Activated B cell treated with CpG ODN at 0.5 μM for 24 hours (primary cell): ENCODE measurements around the gene GLIPR1L1. TPM values are rescaled to one million over a fixed set of nuclear protein-coding genes. Genes with fewer than 3 reads are reported as not detected.

Experiments
- ATAC-seq: fragments of 200-7000 bp; cut with Tn5 transposase; one replicate; pipeline ENCODE4 v1.10.0; 2021; ENCODE audit warnings: low read depth, mild to moderate bottlenecking, moderate library complexity
- CTCF ChIA-PET: fragments of 350-600 bp; sonication (Branson Sonifier 250); formaldehyde crosslinking; loops from one replicate; lab custom pipeline; 2021; ENCODE audit warnings: antibody characterized with exemption; lab: Charles Lee
- POLR2A ChIA-PET: fragments of 350-600 bp; sonication (Branson Sonifier 250); formaldehyde crosslinking; loops from one replicate; lab custom pipeline; 2021; ENCODE audit warnings: antibody characterized with exemption; lab: Charles Lee
- DNase-seq: peaks from one replicate; pipeline ENCODE4 v3.0.0; 2022
- H3K27ac Mint-ChIP-seq: one replicate; pipeline ENCODE4 v1.8.0; 2020; ENCODE audit warnings: mixed read lengths
- H3K27me3 Mint-ChIP-seq: one replicate; pipeline ENCODE4 v1.8.0; 2021; ENCODE audit warnings: mixed read lengths
- H3K36me3 Mint-ChIP-seq: one replicate; pipeline ENCODE4 v1.8.0; 2021; ENCODE audit warnings: low read depth, mixed read lengths
- H3K4me1 Mint-ChIP-seq: one replicate; pipeline ENCODE4 v1.8.0; 2021; ENCODE audit warnings: mixed read lengths
- H3K4me3 Mint-ChIP-seq: one replicate; pipeline ENCODE4 v1.8.0; 2020; ENCODE audit warnings: mild to moderate bottlenecking, mixed read lengths
- H3K9me3 Mint-ChIP-seq: one replicate; pipeline ENCODE4 v1.8.0; 2020; ENCODE audit warnings: mixed read lengths
- intact Hi-C: fragments of 100-400 bp; cut with micrococcal nuclease; formaldehyde crosslinking; loops from one replicate; pipeline ENCODE4 v1.15.1; 2024
- total RNA-seq: library from RNA; stranded (reverse); gene quantifications from 2 replicates; pipeline ENCODE4 v1.2.3, GENCODE V29; 2022
- TF ChIP-seq, protein P1 (sequence below): fragments of 200-600 bp; IDR thresholded peaks from one replicate; pipeline ENCODE4 v1.8.0; 2022; ENCODE audit warnings: antibody characterized with exemption, mild to moderate bottlenecking

The GLIPR1L1 gene
- total RNA-seq, 1 donor from 2014 or later = not detected

- H3K36me3 Mint-ChIP-seq = no peaks in the 10 kb centered on the region
- TF ChIP-seq, protein P1, sequence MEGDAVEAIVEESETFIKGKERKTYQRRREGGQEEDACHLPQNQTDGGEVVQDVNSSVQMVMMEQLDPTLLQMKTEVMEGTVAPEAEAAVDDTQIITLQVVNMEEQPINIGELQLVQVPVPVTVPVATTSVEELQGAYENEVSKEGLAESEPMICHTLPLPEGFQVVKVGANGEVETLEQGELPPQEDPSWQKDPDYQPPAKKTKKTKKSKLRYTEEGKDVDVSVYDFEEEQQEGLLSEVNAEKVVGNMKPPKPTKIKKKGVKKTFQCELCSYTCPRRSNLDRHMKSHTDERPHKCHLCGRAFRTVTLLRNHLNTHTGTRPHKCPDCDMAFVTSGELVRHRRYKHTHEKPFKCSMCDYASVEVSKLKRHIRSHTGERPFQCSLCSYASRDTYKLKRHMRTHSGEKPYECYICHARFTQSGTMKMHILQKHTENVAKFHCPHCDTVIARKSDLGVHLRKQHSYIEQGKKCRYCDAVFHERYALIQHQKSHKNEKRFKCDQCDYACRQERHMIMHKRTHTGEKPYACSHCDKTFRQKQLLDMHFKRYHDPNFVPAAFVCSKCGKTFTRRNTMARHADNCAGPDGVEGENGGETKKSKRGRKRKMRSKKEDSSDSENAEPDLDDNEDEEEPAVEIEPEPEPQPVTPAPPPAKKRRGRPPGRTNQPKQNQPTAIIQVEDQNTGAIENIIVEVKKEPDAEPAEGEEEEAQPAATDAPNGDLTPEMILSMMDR = no peak
- no peaks in the 10 kb centered on the region for H3K9me3 Mint-ChIP-seq
- CTCF ChIA-PET = no interaction called here
- DNase-seq (no peak), ATAC-seq (no peak)
- POLR2A ChIA-PET = no interaction called here
- no peak overlapping the region for H3K4me3 Mint-ChIP-seq
- no peaks in the 10 kb centered on the region for H3K27me3 Mint-ChIP-seq
- intact Hi-C loops = no loop called here
- H3K4me1 Mint-ChIP-seq = no peaks in the 10 kb centered on the region
- no peak overlapping the region for H3K27ac Mint-ChIP-seq
Measured at GRCh38 chr12:75311369-75311768, 23.1 kb upstream of the GLIPR1L1 start.

DNA sequence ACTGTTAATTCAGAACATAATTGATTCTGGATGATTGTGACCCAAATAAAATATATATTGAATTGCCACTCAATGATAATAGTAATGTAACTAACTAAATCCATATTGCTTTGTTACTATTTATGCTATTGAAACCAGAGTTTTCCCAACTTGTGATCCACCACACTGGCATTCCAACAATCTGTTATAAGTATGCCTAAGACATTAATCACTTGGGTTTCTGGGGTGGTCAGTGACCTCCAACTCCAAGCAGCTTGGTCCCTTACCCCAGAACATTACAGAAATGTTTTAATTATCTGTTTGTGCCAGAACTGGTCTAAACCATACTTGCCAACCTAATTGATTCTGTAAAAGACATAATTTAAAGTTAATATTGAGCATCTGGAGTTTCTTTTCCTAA is 19.0 kb upstream of the GLIPR1L1 start:
- no peak overlapping the region for H3K4me3 Mint-ChIP-seq
- no peaks in the 10 kb centered on the region for H3K36me3 Mint-ChIP-seq
- no peak for DNase-seq
- H3K4me1 Mint-ChIP-seq = no peaks in the 10 kb centered on the region
- POLR2A ChIA-PET = no interaction called here
- ATAC-seq = no peak
- H3K27me3 Mint-ChIP-seq = no peaks in the 10 kb centered on the region
- no peak overlapping the region for H3K27ac Mint-ChIP-seq
- intact Hi-C loops = no loop called here
- CTCF ChIA-PET = no interaction called here
- TF ChIP-seq, protein P1 = no peak
- H3K9me3 Mint-ChIP-seq = no peaks in the 10 kb centered on the region

DNA sequence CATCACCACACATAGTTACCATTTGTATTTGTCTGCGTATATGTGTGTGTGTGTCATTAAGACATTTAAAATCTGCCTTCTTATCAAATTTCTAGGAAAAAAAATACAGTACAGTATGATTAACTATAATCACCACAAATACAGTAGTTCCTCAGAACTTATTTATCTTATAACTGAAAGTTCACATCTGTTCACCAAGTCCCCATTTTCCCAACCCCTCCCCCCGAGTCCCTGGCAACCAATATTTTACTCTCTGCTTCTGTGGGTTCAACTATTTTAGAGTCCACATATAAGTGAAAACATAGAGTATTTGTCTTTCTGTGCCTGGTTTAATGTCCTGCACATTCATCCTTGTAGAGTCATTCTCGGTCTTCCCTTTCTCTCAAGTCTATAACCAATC is 16.7 kb upstream of the GLIPR1L1 start:
- Mint-ChIP-seq H3K4me1 (no peaks in the 10 kb centered on the region), H3K27me3 (no peaks in the 10 kb centered on the region), H3K36me3 (no peaks in the 10 kb centered on the region), H3K27ac (no peak overlapping the region), H3K9me3 (no peaks in the 10 kb centered on the region), H3K4me3 (no peak overlapping the region)
- POLR2A ChIA-PET = no interaction called here
- DNase-seq = no peak
- intact Hi-C loops = no loop called here
- ATAC-seq = no peak
- CTCF ChIA-PET = no interaction called here
- TF ChIP-seq, protein P1 = no peak

DNA sequence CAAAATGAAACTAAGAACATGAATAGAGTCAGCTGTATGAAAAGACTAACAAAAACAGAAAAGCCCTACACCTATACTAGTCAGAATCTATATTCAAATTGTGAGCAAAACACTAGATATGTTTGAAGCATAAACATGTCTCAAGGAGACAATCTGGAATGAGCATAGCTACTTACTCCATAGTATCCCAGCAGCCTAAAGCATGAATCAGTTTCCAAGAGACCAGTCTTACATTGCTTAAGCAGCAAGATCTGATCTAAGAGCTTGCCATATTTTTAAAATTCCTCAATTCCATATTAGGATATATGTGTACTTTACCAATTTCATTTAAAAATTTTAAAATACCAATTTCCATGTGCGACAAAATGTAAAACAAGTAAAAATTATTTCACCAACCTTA is 12.0 kb upstream of the GLIPR1L1 start:
- no peak overlapping the region for H3K4me3 Mint-ChIP-seq
- ChIA-PET POLR2A (no interaction called here), CTCF (no interaction called here)
- intact Hi-C loops = no loop called here
- peaks cover 2% of the 10 kb centered on the region for H3K27me3 Mint-ChIP-seq
- H3K9me3 Mint-ChIP-seq = no peaks in the 10 kb centered on the region
- H3K4me1 Mint-ChIP-seq = no peaks in the 10 kb centered on the region
- DNase-seq (no peak), ATAC-seq (no peak)
- no peak overlapping the region for H3K27ac Mint-ChIP-seq
- H3K36me3 Mint-ChIP-seq = no peaks in the 10 kb centered on the region
- TF ChIP-seq, protein P1 = no peak

- TF ChIP-seq, protein P1 = no peak
- ChIA-PET POLR2A (no interaction called here), CTCF (interaction anchor here (1.5 kb wide), 1 partner anchor 10 kb away, joined by 5 read pairs; the partner anchor contains the start of gene GLIPR1L1)
- H3K36me3 Mint-ChIP-seq = no peaks in the 10 kb centered on the region
- intact Hi-C loops = no loop called here
- H3K27ac Mint-ChIP-seq = no peak overlapping the region
- no peaks in the 10 kb centered on the region for H3K4me1 Mint-ChIP-seq
- no peaks in the 10 kb centered on the region for H3K9me3 Mint-ChIP-seq
- ATAC-seq (no peak), DNase-seq (no peak)
- peaks cover 7% of the 10 kb centered on the region for H3K27me3 Mint-ChIP-seq
- H3K4me3 Mint-ChIP-seq = no peak overlapping the region
Measured at GRCh38 chr12:75323663-75324062, 10.8 kb upstream of the GLIPR1L1 start.
